ENCODE results near the gene FGD6.
A peak's percentile ranks its signal among the peaks of the same experiment; 100 is the strongest.

Gene FGD6

GRCh38 chr12:95118788-95119179, 98.5 kb downstream of the FGD6 start:
- POLR2A ChIA-PET (ENCODE audit: low non-redundant PET) = no interaction called here
- TF ChIP-seq CTCF (conservative IDR thresholded peaks at IDR 0.05; ENCODE audit: low read depth) = no peak
- no peak for DNase-seq (ENCODE audit: low spot score)
- CTCF ChIA-PET = no interaction called here
- peak overlapping the region; percentile 90 for H3K27ac ChIP-seq

- DNase-seq (ENCODE audit: low spot score) = peak; percentile 76
- H3K27ac ChIP-seq = peak overlapping the region; percentile 93
- no peak for TF ChIP-seq CTCF (conservative IDR thresholded peaks at IDR 0.05; ENCODE audit: low read depth)
- ChIA-PET POLR2A (ENCODE audit: low non-redundant PET) (no interaction called here), CTCF (interaction anchor here (1.3 kb wide), 1 partner anchor 134 kb away, joined by 4 read pairs; no protein-coding TSS in a partner anchor)
Measured at GRCh38 chr12:95118138-95118787, 99.0 kb downstream of the FGD6 start.

- ChIA-PET CTCF (interaction anchor here (0.6 to 1.4 kb wide), 19 partner anchors 9 to 732 kb away, joined by 3 to 16 read pairs (median 4); partner anchors contain the start of genes FGD6 and VEZT), POLR2A (ENCODE audit: low non-redundant PET) (interaction anchor here (1.2 kb wide), 1 partner anchor 100 kb away, joined by 5 read pairs; the partner anchor contains the start of genes FGD6 and VEZT)
- TF ChIP-seq CTCF (conservative IDR thresholded peaks at IDR 0.05; ENCODE audit: low read depth) = peak; percentile 66
- peak overlapping the region; percentile 93 for H3K27ac ChIP-seq
- DNase-seq (ENCODE audit: low spot score) = no peak
Measured at GRCh38 chr12:95117178-95117599, 100.1 kb downstream of the FGD6 start.

- no peak overlapping the region for H3K27ac ChIP-seq
- no peak for TF ChIP-seq CTCF (conservative IDR thresholded peaks at IDR 0.05; ENCODE audit: low read depth)
- POLR2A ChIA-PET (ENCODE audit: low non-redundant PET) = interaction anchor here (0.6 to 1.2 kb wide), 2 partner anchors 101 to 113 kb away, joined by 5 to 8 read pairs; partner anchors contain the start of genes FGD6 and VEZT
Measured at GRCh38 chr12:95116773-95117172, 100.5 kb downstream of the FGD6 start.

GRCh38 chr12:95116341-95116740, 100.9 kb downstream of the FGD6 start:
- ChIA-PET POLR2A (ENCODE audit: low non-redundant PET) (interaction anchor here (0.6 to 1.2 kb wide), 2 partner anchors 101 to 113 kb away, joined by 5 to 8 read pairs; partner anchors contain the start of genes FGD6 and VEZT), CTCF (interaction anchor here (0.5 to 1.4 kb wide), 10 partner anchors 15 to 418 kb away, joined by 3 to 16 read pairs (median 4); partner anchors contain the start of genes FGD6 and VEZT)
- no peak overlapping the region for H3K27ac ChIP-seq
- no peak for DNase-seq (ENCODE audit: low spot score)
- no peak for TF ChIP-seq CTCF (conservative IDR thresholded peaks at IDR 0.05; ENCODE audit: low read depth)

More at GRCh38 chr12:95116773-95117172, 100.5 kb downstream of the FGD6 start:
- DNase-seq (ENCODE audit: low spot score) = peak; percentile 96
- CTCF ChIA-PET = interaction anchor here (0.5 to 1.4 kb wide), 15 partner anchors 16 to 417 kb away, joined by 3 to 16 read pairs (median 4); partner anchors contain the start of genes FGD6 and VEZT

GRCh38 chr12:95115641-95116040, 101.6 kb downstream of the FGD6 start:
- POLR2A ChIA-PET (ENCODE audit: low non-redundant PET) = no interaction called here
- no peak for DNase-seq (ENCODE audit: low spot score)
- H3K27ac ChIP-seq = no peak overlapping the region
- CTCF ChIA-PET = interaction anchor here (0.7 kb wide), 1 partner anchor 109 kb away, joined by 3 read pairs; no protein-coding TSS in a partner anchor
- TF ChIP-seq CTCF (conservative IDR thresholded peaks at IDR 0.05; ENCODE audit: low read depth) = no peak

Data from RWPE1 (cell line).